GM19351 (cell line): ENCODE measurements around the gene SV2B.
"Not testable (repeated sequence)": the region's sequence is repeated elsewhere in the genome, so short reads cannot be mapped to it uniquely, and the experiment has no call there.

Source experiments
- ATAC-seq: cut with Tn5 transposase; IDR thresholded peaks from one replicate; pipeline ENCODE4 v1.9.1; 2021; ENCODE audit warnings: mild to moderate bottlenecking, moderate library complexity; ENCODE audit not compliant: unreplicated experiment

Gene SV2B, protein sequence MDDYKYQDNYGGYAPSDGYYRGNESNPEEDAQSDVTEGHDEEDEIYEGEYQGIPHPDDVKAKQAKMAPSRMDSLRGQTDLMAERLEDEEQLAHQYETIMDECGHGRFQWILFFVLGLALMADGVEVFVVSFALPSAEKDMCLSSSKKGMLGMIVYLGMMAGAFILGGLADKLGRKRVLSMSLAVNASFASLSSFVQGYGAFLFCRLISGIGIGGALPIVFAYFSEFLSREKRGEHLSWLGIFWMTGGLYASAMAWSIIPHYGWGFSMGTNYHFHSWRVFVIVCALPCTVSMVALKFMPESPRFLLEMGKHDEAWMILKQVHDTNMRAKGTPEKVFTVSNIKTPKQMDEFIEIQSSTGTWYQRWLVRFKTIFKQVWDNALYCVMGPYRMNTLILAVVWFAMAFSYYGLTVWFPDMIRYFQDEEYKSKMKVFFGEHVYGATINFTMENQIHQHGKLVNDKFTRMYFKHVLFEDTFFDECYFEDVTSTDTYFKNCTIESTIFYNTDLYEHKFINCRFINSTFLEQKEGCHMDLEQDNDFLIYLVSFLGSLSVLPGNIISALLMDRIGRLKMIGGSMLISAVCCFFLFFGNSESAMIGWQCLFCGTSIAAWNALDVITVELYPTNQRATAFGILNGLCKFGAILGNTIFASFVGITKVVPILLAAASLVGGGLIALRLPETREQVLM

DNA sequence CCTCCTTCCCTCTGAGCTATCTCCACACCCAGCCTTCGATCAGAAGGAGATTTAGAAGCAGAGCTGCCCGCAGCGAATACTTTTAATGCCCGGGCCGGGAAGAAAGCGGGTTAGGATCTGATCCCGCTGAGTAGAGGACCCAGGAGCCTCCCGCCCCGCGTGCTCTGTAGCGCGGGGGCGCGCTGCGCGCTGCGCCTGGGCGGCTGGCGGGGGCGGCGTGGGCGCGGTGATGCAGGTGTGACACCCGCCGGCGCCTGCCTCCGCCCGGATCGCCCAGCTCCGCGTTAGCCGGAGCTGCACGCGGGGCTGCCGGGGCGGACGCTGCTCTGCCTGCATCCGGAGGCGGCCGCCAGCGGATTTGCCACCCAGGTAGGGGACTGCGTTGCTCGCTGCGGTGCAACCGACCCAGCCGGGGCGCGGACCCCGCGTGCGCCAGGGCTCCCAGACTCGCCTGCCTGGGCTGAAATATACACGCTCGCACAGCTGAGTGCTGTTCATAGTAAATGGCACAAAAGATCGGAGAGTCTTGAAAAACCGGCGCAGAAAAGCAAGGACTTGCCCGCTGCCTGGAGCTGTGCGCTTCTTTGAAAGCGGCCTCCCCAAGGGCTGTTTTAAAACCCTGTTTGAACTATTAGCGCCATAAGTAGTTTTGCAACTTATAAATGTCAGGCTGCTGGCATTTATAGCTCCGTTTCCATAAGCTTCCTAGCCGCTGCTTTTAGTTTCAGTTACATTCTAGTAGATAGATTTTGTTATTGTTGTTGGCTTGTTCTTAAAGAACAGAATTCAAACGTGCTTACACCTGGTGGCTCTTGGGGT is at the start of gene SV2B:
SV2B (plus strand) TSS at position 263 of the 819 bp plus-strand sequence. CDS start 126,007 bp downstream, outside the sequence.
- ATAC-seq, result peak; percentile 73

DNA sequence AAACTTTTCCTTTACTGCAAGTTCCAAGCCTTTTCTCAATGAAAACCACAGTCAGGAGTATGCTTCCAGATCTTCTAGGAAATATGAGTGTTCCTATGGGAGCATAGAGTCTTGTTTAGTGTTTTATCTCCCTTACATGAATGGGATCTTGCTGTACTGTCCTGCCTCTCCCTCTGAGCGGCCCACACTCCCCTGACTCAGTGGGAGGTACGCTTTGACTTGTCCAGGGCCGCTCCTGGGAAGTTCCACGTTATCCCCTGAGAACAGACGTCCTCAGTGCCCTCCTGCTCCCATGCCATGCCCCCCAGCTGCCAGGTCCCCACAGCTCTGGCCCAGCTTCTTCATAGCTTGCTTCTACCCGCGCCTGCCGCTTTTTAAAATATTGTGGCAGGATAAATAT is 48.8 kb upstream of the SV2B start:
- no peak for ATAC-seq

DNA sequence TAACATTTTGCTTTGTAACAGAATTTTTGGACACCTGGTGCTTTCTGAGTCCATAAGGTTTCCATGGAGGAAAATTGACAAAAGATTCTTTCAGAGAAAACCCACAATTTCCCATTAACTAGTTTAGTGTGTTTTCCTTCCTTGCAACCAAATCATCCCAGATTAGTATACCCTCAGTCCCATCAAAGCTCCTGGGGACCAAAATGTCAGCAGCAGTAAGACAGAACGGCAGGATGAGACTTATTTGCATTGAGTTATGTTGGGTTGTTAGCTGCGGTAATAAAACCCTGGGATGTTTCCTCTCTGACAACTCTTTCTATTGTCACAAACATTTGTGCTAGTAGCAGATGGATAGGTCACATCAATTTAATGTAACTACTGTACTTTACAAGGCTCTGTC is 45.2 kb upstream of the SV2B start:
- no peak for ATAC-seq

DNA sequence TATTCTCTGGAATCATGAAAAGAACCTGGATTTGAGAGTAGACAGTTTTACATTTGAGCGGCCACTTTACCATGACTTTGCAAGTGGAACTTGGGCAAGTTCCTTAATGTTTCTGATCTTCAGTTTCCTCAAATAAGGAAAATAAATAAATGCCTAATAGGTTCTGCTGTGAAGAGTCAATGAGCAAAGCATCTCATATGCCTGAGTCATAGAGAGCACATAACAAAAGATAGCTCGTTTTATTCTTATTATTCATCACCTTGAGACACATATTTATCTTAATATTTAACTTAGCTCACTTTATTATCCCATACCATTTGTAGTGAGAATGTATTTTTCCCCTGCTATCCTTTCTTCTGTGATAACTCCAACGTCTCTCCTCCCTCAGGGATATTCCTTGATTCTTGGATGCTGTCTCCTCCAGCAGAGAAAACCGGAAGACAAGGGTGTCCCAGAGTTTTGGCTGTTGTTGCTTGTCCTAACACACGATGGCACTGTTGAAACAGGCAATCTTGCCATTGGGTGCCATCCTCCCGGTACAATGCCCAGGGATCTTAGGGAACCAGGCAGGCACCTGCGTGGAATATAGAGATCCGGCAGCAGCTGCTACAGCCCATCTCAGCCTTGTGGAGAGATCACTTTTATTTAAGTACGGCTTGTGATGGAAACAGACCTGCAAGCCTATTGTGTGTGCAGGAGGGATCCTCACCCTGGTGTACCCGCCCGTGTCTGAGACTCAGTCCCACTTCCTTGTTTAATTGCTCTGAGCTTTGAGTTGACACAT is 44.3 kb upstream of the SV2B start:
- peak; percentile 65 for ATAC-seq

DNA sequence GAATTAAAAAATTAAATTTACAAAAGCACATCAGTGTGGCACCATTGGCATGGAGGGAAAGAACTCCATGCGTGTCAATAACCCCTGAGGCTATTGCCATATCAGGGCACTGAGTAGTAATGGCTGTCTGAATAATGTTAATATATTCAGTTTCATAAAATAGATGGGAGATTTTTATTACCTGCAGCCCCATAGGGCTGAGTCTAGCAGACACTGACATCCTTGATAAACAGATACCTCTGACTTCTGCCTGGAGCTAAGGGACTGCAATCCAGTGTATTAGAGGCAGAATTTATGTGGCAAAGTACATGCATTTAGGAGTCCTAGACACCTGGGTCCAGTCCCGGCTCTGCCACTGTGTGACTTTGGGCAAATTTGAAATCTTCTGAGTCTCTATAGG is 38.8 kb upstream of the SV2B start:
- ATAC-seq, result no peak

DNA sequence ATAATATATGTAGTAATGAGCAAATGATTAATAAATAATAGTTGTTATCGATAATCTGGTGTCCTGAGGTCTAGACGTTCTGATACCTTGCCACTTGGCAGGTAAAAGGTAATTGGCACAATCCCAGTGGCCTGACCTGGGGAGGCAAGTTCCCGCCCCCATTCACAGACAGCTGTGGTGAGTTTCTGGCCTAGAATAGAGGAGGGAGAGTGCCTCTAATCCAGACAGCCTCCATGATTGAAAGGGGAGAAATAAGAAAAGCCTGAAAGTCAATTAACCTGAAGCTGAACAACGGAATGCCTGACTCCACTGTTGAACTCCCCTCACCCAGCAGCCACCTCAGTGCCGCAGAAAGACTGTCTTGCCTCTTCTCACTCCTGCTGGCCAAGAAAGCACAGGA is 38.1 kb upstream of the SV2B start:
- no peak for ATAC-seq

DNA sequence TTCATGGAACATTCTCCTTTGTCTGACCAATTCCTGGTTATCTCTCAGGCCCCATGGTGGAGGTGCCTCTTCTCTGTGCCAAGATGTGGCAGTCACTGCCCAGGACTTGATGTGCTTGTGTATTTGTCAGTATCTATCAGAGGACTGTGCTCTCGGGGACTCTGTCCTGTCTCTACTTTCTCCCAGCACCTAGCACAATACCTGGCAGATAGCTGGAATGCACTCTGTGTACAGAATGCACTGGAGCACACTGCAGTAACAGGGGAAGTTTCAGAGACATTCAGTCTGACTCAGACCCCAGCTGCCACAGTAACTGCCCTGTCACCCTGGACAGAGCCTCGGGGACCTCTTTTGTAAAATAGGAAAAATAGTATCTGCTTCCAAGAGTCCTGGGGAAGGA is 34.6 kb upstream of the SV2B start:
- no peak for ATAC-seq

DNA sequence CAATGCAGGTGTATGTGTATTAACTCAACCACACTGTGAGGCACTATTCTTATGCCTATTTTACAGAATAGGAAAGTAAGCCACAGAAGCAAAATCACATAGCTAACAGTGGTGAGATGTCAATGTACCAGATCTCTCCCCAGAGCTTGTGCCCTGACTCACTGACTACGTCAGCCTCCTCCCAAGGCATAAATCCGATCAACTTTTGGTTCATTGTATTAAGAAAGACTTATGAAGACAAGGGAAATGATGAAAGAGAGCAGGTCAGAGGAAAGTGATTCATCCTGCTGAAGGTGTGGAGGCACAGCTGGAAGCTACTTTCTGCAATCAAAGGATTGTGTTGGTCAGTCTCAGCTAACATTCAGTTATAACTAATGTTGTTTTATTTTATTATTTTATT is 33.0 kb upstream of the SV2B start:
- ATAC-seq, result no peak

DNA sequence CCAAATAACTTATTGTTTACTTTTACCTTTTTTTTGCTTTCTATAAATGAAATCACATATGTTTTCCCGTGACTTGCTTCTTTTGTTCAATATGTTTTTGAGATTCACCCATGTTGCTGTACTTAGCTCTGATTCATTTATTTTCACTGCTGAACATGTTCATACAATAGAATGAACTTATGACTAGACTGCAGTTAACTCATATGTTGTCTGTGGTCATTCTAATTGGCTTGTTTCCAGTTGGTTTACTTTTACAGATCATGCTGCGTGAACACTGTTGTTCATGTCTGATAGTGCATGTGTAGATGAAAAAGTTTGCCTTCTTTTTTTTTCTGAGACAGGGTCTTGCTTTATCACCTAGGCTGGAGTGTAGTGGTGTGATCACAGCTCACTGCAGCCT is 31.6 kb upstream of the SV2B start:
- no peak for ATAC-seq

DNA sequence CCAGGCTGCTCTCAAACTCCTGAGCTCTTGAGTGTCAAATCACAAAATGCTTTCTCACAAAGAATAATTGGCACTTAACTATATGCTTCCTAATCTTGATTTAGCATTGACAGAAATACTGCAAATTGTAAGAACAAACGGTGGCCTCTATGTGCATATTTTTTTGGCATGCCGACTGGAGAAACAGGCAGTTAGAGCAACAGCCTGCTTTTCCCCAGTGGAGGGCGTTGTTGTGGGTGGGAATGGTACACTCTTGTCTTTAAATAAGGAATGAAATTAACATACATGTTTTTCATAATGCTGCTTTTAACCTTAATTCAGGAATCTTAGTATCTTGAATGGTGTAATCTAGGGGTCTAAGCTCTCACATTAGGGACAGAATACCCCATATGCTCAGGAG is 31.1 kb upstream of the SV2B start:
- ATAC-seq, result no peak

DNA sequence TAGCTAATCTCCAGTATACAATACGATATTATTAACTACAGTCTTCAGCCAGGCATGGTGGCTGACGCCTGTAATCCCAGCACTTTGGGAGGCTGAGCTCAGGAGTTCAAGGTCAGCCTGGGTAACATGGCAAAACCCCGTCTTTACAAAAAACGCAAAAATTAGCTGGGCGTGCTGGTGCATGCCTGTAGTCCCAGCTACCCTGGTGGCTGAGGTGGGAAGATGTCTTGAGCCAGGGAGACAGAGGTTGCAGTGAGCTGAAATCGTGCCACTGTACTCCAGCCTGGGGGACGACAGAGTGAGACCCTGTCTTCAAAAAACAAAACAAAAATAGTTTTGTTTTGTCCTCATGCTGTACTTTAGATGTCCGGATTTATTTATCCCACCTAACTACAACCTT is 29.2 kb upstream of the SV2B start:
- no peak for ATAC-seq

DNA sequence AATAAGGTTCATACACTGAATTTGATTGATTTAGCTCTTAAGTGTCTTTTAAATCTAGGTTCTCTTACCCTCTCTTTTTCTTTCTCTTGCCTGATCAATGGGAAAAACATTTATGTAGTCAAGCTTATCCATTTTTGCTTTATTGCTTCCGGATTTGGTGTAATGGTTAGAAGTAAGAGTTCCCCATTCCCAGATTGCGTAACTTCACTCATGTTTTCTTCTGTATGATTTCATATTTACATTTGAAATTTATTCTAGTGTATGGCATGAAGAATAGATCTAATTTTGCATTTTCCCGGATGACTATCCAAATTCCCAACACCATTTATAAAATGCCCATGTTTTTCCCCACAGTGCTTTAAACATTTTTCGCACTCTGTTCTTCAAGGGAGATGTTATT is 27.9 kb upstream of the SV2B start:
- no peak for ATAC-seq

DNA sequence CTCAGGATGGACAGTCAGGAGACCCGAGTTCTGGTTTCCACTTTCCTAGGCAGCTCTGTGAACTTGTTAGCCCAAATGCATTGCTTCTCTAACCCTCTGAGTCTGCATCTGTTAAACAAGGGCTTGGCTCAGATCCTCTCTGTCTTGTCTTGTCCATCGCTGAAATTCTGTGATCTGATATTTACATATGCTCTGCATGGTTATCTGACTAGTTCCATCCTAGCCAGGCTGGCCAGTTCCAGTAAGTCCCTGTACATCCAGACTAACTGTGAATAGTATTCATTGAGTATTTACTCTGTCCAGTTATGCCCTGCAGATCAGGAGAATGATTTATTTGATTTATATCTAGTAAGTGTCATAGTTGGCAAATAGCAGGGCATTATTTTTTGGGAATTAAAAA is 27.0 kb upstream of the SV2B start:
- ATAC-seq, result no peak

DNA sequence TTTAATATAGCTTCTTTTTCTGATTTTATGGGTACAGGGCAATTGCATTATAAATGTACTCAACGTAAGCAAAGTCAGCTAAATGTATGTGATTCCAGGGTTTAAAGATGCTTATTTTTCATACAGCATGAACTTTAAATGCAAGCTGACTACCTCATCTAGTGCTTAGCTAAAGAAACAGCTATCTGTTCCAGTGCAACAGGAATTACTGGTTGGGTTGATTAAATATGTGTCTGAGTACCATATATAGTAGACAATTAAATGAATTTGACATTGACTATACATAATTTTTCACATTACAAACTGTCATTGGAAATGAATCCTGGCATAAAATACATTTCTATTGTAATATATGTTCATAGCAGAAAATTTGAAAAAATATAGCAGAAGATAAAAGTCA is 26.3 kb upstream of the SV2B start:
- no peak for ATAC-seq

DNA sequence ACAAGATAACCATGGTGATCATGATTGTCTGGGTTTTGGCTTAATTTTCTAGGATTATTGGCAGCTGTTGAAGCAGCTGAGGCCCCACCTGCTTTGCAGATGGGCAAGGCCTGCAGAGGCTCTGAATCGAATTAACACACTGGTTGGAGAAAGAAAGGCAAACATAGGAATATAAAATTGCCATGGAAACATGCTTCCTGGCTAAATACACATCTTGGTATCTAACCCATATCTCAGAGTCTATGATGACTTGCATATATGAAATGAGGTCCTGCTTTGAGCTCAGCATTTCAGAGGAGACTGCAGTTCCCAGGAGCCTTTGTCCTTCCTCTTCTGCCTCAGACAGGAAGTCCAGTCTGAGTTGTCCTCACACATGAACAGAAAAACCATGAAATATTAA is 24.3 kb upstream of the SV2B start:
- no peak for ATAC-seq

DNA sequence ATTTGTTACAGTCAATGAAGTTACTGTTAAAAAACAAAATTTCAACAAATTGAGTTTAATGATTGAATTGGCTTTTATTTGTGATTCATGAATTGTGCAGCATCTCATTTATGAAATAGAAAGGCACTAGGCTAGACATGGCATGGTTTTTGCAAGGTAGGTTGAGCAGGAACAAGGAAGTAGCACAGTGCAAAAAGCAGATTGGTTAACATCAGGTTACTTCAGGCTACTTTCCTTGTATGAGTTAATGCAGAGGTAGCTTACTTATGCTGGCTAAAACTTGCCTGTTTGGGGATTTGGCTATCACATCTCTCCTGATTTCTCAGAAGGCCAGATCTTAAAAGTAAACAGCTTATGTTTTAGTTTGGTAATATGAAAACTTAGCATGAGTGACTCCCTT is 23.0 kb upstream of the SV2B start:
- no peak for ATAC-seq

DNA sequence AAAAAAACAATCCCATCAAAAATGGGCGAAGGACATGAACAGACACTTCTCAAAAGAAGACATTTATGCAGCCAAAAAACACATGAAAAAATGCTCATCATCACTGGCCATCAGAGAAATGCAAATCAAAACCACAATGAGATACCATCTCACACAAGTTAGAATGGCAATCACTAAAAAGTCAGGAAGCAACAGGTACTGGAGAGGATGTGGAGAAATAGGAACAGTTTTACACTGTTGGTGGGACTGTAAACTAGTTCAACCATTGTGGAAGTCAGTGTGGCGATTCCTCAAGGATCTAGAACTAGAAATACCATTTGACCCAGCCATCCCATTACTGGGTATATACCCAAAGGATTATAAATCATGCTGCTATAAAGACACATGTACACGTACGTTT is 6.2 kb upstream of the SV2B start:
- not testable (repeated sequence) for ATAC-seq

DNA sequence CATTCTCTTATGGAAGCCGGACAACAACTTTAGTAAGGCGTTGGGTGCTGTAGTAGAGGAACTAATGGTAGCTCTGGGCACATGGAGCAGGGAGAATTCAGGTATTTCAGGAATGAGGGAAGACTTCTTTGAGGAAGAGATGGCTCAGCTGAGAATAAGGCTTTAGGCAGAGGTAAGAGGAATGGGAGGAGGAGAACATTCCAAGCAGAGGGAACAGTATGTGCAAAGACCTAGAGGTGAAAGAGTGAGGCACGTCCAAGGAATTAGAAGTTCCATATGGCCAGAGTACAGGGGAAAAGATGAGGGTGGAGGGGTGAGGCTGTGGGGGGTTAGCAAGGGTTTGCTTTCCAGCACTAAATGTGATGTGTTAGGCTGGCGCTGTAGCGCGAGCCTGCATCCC is 1.6 kb upstream of the SV2B start:
- no peak for ATAC-seq

DNA sequence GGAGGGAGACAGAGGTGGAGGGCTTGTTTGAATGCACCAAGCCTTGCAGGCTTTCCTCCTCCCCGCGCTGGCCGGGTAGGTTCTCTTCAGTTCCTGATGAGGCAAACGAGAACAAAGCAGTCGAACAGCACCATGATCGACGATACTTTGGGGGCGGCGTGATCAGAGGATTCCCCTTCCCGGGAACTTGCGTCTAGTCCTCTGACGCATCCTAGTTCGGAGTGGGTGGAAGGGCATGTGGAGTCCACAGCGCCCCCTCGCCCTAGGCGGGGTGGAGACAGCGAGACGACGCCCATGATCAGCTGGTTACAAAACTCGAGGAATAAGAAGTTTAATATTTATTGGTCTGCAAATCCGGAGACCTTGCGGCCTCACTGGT is 452 bp upstream of the SV2B start:
- no peak for ATAC-seq

DNA sequence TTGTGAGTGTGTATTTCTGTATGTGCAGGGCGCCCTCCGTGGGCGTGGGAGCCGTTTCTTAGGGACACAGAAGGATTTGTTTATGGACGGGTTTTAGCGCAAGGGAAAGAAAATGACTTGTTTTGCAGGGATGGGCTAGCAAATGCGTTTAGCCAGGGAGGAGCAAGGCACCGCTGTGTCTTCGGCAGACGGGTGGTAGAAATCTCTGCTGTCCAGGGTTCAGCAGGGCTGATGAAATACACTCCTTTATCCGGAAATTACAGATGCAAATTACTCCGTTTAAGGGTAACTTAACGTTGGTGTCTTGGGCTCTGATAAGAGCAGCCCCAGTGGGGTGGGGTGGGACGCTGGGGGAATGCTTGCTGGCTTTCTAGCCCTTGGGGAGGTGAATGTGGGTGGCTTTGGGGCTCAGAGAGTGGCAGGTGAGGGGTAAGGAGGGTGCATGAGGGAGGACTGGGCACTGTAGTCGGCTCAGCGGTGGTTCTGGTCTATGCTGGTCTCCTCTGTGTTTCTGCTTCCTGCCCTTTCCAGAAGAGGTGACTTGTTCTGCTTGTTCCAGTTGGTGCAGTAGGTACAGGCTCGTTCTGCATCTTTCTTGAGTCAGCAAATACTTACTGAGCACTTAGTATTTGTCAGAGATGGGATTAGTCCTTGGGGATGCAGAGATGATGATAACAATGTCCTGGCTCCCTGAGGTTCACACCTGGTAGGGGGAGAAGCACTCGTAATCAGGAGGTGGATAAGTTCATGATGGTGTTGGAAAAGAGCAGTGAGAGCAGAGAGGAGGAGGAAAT is 954 bp downstream of the SV2B start:
- peak; percentile 19 for ATAC-seq
